ENCODE measurements around the gene KCTD17. TPM values are rescaled to one million over a fixed set of nuclear protein-coding genes. Genes with fewer than 3 reads are reported as not detected.
A peak's percentile ranks its signal among the peaks of the same experiment; 100 is the strongest.

Gene KCTD17, protein sequence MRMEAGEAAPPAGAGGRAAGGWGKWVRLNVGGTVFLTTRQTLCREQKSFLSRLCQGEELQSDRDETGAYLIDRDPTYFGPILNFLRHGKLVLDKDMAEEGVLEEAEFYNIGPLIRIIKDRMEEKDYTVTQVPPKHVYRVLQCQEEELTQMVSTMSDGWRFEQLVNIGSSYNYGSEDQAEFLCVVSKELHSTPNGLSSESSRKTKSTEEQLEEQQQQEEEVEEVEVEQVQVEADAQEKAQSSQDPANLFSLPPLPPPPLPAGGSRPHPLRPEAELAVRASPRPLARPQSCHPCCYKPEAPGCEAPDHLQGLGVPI
- total RNA-seq = 19.2 TPM
- long read RNA-seq, transcript KCTD17-201 (8 exons, 1,691 nt) = major isoform, 9 of 17 reads
- long read RNA-seq, partial matches to known transcripts = 6 of 17 reads
- long read RNA-seq, other reads (novel, unspliced or antisense) = 0 of 17 reads

DNA sequence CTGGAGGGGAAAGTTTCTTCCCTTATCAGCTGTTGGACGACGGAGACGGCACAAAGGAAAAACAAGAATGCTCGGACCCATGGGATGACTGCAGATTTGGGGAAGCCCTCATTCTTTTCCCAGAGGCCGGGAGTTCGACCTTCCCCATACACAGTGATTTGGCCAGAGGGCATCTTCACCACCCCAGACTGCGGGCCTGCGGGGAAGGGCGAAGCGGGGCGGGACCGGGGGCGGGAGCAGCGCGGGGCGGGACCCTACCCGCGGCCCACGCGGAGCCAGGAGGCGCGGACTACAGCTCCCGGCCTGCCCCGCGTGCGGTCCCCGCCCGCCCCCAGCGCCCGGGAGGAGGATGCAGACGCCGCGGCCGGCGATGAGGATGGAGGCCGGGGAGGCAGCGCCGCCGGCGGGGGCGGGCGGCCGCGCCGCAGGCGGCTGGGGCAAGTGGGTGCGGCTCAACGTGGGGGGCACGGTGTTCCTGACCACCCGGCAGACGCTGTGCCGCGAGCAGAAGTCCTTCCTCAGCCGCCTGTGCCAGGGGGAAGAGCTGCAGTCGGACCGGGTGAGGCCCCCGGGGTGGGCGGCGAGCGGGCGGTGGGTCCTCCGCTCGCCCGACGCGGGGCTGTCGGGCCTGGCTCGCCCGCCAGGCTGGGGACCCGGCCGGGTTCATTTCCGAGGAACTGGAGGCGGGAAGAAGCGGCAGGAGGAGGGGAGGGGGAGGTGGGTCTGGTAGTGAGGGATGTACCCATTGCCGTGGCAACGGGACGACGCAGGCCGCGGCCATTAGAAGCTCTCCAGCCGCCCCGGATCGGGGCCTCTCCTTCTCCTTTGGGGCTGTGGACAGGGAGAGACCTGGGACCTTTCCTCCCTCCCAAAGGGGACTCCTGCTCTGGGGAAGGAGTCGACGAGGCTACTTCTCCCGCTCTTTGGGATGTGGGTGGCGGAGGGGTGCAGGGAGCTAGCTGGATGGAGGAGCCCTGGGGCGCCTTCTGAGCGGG lies at the start of gene KCTD17:
Gene KCTD17, plus strand, starts transcription at position 352 of the 995 bp plus-strand sequence. Its CDS starts 19 bp downstream, at position 371.
- Histone ChIP-seq H3K27me3 (no peaks in the 10 kb centered on the region), H3K4me1 (peaks cover 7% of the 10 kb centered on the region), H3K36me3 (peaks cover 4% of the 10 kb centered on the region), H3K9me3 (no peaks in the 10 kb centered on the region), H3K27ac (peak within 1 kb of the TSS; percentile 18), H3K4me3 (peak within 1 kb of the TSS; percentile 68)
- ATAC-seq = peak; percentile 88
- TF ChIP-seq, protein P1, sequence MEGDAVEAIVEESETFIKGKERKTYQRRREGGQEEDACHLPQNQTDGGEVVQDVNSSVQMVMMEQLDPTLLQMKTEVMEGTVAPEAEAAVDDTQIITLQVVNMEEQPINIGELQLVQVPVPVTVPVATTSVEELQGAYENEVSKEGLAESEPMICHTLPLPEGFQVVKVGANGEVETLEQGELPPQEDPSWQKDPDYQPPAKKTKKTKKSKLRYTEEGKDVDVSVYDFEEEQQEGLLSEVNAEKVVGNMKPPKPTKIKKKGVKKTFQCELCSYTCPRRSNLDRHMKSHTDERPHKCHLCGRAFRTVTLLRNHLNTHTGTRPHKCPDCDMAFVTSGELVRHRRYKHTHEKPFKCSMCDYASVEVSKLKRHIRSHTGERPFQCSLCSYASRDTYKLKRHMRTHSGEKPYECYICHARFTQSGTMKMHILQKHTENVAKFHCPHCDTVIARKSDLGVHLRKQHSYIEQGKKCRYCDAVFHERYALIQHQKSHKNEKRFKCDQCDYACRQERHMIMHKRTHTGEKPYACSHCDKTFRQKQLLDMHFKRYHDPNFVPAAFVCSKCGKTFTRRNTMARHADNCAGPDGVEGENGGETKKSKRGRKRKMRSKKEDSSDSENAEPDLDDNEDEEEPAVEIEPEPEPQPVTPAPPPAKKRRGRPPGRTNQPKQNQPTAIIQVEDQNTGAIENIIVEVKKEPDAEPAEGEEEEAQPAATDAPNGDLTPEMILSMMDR (IDR thresholded peaks at IDR 0.05) = no peak
- DNase-seq = peak; percentile 89
- intact Hi-C loops (cut with DNase I) = no loop called here

DNA sequence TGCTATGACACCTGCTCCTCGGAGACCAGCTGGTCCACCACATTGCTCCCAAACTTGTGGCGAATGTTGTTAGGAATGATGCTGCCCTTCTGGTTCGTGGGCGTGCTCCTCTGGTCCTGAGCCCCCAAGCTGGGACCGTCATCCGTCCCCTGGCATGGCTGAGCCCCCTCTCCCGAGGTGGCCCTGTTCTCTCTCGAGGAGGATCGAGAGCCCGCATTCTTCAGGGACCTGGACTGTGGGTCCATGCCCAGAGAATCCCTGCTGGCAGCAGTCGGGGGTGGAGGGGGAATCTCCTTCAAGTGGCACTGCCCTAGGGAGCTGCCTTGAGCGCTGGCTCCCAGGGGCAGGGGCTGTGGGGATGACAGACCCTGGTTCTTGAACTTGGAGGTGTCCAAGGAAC lies 49.7 kb upstream of the KCTD17 start:
- Histone ChIP-seq H3K4me1 (no peaks in the 10 kb centered on the region), H3K4me3 (no peak overlapping the region), H3K27me3 (no peaks in the 10 kb centered on the region), H3K9me3 (no peaks in the 10 kb centered on the region), H3K27ac (no peak overlapping the region), H3K36me3 (no peaks in the 10 kb centered on the region)
- TF ChIP-seq, protein P1 (IDR thresholded peaks at IDR 0.05) = no peak
- intact Hi-C loops (cut with DNase I) = no loop called here
- no peak for DNase-seq
- ATAC-seq = no peak

DNA sequence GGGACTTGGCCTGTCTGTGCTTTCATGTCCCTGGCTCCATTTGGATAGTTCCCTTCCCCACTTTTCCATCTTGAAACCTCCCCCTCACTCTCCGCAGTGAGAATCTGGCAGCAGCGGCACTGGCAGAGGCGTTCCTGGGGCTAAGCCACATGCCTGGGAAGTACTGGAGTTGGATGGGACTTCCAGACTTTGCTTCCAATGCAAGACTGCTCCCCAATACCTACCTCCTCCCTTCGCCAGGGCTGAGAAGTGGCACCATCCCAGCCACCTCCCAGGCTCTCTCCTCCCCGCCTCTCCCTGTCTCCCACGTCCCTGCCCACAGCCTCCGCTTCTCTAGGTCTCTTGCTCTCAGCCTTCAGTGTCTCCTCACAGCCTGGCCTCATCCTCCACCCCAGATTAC lies 48.9 kb upstream of the KCTD17 start:
- no peak overlapping the region for H3K4me3 ChIP-seq
- no peaks in the 10 kb centered on the region for H3K27me3 ChIP-seq
- no peak overlapping the region for H3K27ac ChIP-seq
- ATAC-seq = no peak
- H3K36me3 ChIP-seq = no peaks in the 10 kb centered on the region
- peaks cover 3% of the 10 kb centered on the region for H3K4me1 ChIP-seq
- no peaks in the 10 kb centered on the region for H3K9me3 ChIP-seq
- intact Hi-C loops (cut with DNase I) = no loop called here
- TF ChIP-seq, protein P1 (IDR thresholded peaks at IDR 0.05) = no peak
- no peak for DNase-seq

DNA sequence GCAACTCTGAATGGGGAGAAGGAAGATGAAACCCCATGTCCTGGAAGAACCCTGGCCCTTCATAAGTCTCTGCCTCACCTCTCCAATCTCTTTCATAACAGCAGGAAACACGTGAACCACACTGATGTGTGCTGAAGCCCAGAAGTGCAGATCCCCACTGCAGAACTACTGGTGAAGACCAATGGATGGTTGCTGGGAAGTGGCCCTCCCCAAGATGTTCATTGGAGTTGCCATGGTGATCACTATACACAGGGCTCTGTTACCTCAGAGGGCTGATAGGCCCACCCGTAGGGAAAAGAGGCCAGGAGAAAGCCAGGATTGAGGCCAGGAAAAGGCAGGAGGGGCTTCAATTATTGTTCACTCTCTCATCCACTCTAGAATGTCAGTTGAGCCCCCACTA lies 43.9 kb upstream of the KCTD17 start:
- peaks cover 11% of the 10 kb centered on the region for H3K4me1 ChIP-seq
- DNase-seq (no peak), ATAC-seq (no peak)
- no peak overlapping the region for H3K27ac ChIP-seq
- no peaks in the 10 kb centered on the region for H3K27me3 ChIP-seq
- H3K4me3 ChIP-seq = no peak overlapping the region
- H3K36me3 ChIP-seq = no peaks in the 10 kb centered on the region
- TF ChIP-seq, protein P1 (IDR thresholded peaks at IDR 0.05) = no peak
- intact Hi-C loops (cut with DNase I) = no loop called here
- H3K9me3 ChIP-seq = no peaks in the 10 kb centered on the region

DNA sequence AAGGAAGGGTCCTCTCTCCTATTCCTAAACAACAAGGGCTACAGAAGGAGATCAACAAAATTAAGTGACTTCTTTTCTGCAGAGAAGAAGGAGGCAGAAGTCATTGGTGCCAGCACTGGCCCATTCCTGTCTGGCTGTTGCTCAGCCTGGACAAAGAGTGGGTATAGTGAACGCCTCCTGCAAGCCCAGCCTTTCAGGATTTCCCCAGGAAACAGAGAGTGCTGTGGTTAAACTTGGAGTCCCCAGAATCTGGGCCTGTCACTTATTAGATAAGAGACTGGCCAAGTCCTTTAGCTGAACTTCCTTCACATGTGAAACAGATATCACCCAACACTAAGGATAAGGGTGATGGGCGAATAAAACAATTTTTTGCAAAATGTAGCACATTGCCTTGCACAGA lies 43.2 kb upstream of the KCTD17 start:
- no peaks in the 10 kb centered on the region for H3K36me3 ChIP-seq
- DNase-seq = no peak
- no peaks in the 10 kb centered on the region for H3K27me3 ChIP-seq
- peaks cover 11% of the 10 kb centered on the region for H3K4me1 ChIP-seq
- intact Hi-C loops (cut with DNase I) = no loop called here
- TF ChIP-seq, protein P1 (IDR thresholded peaks at IDR 0.05) = no peak
- no peaks in the 10 kb centered on the region for H3K9me3 ChIP-seq
- H3K4me3 ChIP-seq = no peak overlapping the region
- no peak overlapping the region for H3K27ac ChIP-seq
- no peak for ATAC-seq
